NCI-H2081 (cell line): ENCODE data around the gene MAML2.

Experiments used
- DNase-seq, 2 experiments: peaks; one replicate each; lab custom pipeline; 2025; lab: John Stamatoyannopoulos, UW

Gene MAML2

DNA sequence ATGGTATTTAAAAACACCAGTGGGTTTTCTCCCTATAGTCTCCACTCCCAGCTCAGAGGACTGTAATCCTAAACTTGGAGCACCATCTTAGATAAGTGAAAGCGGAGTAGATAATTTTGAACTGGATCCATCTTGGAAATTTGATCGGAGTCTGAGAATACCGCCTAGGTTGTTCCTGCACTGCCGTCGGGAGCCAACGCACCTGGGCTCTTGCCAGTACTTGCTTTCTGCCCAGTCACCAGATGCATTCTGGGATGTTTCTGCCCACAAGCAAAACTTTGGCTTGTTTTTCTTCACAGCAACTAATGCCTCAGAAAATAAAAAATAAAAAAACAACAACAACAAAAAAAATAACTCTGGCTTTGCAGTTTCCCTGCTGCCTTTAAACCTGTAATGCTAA lies 306.1 kb downstream of the MAML2 start:
- DNase-seq, result no peak

DNA sequence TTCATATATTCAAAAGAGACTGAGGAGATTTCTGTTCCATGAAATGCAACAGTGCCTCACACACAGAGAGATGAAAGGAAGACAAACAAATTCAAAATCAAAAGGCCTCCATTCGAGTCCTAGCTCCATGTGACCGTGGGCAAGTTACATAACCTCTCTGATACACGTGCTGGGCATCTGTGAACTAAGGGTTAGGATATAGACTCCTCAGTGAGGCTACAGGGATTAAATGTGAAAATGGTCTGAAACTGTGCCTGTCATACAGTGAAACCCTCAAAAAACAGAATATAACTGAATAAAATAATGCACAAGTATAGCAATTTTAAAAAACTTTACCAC lies 307.3 kb downstream of the MAML2 start:
- no peak for DNase-seq

DNA sequence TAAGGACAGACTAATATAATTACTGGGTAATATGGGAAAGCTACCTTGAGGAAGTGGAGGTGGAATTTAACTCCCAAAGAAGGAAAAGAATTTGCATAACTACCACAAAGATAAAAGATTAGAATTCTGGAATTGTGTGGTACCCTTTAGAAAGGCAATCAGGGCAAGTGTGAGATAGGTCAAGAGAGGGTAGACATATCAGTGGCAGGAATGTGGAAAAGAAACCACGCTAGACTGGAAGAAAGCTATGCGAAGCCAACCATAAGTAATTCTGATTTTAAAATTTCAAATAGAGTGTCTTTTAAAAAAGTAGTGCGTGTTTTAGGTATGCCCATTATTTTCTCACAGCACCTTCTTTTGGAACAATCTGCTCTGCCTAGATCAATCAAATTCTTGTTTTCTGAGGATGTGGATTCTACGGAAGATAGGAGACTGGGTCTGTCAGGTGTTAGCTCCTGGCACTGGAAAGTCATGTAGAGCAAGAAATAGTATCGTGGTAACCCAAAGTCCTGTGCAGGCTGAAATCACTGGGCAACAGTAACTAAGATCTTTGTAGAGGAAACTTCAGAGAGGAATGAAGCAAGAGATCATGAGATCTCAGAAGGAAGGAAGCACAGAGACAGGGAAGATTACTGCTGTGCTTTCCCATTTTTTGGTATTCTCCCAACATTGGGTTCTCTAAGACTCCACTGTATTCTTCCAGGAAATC lies 307.8 kb downstream of the MAML2 start:
- DNase-seq, result no peak

DNA sequence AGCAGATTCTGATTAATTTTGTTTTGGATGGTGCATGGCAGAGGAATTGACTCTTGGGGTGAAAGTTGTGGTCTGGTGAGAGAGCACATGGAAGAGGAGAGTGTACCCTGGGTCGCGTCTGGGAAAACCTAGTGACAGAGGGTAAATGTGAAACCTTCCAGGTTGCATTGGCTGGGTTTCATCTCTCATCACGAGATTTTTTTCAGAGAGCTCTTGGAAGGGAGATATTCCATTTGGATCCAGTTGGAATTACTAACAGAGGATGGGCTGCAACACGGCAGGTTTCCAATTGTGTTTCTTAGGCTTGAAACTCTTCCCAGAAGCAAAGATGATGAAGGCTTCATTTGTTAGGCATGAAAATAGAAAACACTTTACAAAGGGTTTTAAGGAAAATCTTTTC lies 309.4 kb downstream of the MAML2 start:
- no peak for DNase-seq

DNA sequence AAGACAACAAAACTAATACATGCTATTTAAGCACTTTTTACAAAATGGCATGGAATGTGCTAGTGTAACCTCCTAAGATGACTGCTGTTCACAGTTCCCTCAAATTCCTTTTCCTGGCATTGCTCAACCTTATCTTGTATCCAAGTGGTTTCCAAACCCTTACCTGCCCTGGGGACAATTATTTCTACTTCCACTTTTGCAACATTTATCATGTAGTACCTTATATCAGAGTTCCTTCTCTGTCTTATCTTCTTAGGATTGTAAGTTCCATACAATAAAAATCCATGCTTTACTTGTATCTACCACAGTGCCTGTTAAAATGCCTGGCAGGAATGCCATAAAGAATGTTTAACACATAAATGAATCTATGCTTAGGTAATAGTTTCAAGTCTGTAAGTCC lies 309.9 kb downstream of the MAML2 start:
- DNase-seq, result no peak

DNA sequence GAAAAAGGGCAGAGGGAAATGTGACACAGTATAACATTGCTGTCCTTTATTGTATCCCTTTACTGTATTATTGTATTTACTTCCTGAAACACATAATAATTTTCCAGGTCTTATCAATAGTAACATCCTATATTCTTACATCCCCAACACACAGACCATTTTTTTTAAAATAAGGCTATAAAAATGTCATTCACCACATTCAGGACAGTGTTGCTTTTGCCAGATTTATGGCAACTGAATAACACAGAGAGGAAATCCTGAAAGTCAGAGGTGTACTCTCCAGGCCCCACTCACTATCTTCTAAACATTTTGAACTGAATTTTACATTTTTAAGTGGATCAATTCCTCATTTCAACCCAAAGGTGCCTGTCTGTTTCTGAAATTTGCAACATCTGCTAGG lies 314.2 kb downstream of the MAML2 start:
- DNase-seq, result no peak

DNA sequence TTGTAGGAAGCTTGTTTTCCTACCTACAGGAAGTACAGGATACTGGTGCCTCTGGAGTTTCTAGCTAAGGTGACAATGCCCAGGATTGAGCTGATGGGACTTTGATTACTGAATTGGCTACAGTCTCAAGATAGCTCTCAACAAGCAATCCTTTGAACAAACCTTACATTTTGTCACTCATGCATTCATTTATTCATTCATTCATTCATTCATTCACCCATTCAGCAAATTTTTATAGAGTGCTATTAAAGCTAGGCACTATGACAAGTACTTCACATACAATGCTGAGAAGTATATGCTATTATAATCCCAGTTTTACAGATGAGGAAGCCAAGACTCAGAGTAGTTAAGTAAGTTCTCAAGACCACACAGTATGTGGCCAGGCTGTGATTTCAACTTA lies 316.0 kb downstream of the MAML2 start:
- no peak for DNase-seq

DNA sequence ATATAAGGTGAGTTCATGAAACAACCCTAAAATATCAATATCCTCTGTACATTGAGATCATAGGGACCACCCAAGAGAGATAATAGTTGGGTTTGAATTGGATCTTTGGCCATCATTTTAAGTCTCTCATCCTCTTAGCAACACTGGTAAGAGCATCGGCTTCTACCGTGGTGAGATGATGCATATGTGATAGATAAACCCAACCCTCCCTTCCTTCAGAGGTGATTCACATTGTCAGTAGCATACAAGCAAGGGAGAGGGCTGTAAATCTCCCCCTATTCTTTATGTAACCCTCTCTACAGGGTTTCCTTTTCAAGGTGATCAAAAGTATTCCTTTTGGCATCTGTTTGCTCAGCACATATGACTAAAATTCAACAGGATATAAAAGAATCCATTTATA lies 316.7 kb downstream of the MAML2 start:
- DNase-seq, result no peak

DNA sequence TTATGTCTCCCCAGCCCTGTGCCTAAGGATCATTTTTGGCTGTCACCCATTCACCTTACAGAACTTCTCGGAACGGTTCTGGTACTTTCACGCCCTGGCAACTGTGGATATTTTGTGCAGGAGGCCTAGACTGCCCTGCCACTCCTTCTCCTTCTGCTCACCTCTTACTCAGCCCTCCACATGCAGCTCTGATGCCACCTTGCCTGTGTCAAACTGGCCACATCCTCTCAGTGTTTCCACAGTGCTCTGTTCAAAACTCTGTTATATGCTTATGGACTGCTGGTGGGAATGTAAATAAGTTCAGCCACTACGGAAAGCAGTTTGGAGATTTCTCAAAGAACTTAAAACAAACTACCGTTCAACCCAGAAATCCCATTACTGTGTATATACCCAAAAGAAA lies 318.3 kb downstream of the MAML2 start:
- no peak for DNase-seq

DNA sequence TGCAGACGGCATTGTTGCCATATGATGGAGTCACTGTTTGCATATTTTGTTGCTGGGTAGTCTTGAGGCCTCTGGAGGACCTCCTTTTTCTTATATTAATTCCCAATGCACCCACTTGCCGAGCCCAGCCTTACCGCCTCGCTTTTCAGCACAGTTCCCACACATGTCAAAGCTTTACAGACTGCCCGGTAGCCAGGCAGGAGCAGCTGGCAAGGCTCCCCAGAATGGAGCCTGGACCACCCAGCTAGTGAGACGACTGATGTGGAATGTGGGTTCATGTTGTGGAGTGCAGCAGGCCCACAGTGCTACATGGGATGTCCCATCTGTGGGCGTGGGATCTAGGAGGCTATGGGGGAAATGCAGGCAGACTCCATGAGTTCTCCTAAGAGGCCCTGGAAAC lies 319.7 kb downstream of the MAML2 start:
- no peak for DNase-seq

DNA sequence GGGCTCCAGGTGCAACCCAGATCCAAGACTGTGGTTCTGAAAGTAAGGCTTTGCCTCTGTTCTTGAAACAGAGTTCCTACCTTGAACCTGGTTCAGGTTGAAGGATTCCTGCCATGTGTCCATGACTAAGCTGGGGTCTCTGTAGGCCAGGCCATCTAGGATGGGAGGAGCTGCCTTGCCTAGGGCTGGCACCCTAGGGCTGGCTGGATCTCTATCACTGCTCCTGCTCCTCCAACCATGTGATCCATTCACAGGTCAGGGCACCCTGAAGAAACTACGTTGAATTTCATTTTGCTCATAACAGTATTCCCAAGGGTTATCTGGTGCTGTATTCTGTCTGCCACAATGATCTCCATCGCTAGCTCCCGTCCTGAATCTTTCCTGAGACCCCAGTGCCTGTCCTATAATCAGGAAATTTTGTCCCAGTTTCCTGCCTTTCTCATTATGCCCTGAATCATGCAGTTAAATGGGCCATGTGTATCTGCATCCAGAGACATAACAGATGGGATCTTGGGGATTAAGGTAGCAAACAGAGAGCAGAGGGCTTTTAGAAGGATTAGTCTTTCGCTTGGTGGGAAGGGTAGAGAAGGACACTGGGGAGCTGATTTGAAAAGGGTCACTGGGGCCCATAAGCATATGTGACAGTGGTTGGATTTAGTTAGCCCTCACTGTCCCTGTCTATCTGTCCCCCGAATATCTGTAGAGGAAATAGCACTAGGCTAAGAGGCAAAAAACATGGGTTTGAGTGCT lies 320.9 kb downstream of the MAML2 start:
- DNase-seq, result no peak

DNA sequence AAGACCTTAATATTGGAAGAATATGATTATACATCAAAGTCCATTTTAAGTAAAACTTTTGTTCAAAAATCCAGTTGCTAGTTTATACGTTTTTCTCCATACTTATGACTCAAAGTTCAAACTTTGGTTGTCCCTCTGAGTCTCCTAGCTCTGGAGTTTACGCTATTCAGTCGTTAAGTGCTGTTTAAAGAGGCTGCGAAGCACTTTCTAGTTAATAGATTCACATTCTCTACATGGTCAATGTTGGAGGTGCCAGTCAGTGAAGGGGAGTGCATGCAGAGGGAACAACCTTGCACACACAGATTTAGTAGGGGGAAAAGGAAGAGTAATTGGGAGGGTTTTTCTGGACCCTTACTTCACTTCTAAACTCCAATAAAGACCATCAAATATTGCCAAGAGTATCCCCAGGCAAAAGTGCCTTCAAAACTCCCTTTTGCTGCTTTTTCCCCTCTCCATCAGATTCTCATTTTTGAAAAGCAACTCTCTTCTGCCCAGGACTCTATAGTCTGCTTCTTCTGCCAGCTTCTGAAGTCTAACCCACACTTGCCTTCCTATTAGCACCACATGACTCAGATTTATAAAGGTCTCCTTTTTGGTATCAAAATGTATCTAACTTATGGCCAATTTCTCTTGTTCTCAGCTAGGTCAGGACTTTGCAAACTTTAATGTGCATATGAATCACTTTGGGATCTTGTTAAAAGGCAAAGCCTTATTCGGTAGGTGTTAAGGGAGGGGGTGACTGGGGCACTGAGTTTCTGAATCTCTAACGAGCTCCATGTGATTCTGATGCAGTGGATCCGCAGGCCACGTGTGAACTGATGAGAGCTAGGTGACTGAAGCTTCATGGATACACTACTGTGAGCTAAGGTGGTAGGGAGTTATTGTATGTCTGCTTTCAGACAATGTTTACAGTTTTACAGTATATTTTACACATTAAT lies 322.9 kb downstream of the MAML2 start:
- DNase-seq, result no peak

DNA sequence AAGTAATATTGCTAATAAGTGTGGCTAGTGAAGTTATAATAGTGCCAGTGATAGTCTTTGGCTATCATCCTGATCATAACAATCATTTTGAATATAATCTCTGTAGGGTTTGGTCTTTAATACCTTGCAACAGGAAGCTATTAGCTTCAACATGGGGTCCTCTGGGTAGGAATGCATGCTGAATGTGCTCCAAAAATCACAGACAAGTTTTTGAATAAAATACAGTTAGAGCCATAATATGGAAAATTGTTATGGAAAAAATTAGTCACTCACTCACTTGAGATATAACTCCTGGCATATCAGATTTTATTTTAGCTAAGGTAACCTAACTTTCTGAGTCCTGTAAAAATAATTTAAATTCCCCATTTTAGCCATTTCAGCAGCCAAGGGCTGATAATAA lies 323.7 kb downstream of the MAML2 start:
- DNase-seq, result no peak

DNA sequence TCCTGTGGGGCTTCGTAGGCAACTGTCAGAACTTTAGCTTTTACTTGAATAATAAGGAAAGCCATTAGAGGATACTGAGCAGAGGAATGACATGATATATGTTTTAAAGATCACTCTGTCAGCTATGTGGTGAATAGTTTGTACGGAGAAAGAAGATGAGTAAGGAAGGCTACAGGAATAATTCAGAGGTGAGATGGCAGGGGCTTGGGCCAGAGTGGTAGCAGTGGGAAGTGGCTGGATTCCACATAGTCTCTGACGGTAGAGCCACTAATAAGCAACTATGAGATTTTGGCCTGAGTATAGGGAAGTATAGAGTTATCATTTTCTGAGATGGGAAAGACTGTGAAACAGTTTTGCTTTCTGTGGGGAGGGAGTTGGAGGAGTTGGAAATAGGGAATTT lies 325.1 kb downstream of the MAML2 start:
- DNase-seq, result no peak

DNA sequence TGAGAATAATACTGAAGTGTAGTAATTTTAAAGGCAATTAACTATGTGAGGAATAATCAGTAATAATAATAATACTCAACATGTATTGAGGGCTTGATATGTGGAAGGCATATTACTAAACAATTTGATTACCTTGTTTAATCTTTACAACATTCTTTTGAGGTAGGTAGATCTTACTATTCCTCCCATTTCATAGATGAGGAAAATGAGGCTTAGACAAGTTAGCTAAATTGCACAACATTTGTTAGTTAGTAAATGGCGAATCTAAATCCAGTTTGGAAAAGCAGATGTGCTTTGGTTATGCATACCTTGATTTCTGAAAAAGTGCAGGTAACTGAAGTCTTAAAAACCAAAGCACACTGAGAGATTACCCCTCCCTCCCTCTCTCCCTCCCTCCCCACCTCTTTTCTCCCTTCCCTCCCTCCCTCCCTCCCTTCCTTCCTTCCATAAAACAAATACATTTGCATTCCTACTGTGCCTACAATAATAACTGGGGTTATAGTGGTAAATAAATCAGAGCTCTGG lies 326.0 kb downstream of the MAML2 start:
- DNase-seq, result no peak

DNA sequence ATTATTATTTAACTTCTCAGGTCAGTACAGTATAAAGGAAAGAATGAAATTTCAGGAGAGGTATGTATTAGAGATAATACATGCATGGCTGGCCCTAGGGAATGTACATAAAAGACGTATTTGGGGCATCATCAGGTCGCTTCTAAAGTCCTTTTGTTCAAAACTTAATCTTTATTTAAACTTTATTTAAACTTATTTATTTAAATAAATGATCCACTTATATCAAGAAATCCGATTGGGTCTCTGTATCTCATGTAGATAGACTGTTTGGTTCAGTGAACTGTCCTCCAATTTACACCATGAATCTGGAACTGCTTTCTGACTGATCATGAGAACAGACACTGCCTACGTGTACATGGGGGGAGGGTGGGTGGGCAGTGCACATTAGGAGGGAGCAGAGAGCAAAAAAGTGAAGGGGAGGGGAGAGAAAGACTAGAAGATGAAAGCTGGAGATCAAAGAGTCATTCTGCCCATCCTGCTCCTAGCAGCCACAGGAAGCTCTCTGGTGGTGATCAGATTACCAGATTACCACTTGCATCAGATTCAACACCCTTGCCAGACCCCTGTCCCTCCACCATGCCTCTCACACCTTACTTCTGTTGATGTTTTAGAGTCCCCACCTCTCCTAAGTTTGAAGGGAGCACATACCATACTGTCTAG lies 327.0 kb downstream of the MAML2 start:
- DNase-seq, result no peak

DNA sequence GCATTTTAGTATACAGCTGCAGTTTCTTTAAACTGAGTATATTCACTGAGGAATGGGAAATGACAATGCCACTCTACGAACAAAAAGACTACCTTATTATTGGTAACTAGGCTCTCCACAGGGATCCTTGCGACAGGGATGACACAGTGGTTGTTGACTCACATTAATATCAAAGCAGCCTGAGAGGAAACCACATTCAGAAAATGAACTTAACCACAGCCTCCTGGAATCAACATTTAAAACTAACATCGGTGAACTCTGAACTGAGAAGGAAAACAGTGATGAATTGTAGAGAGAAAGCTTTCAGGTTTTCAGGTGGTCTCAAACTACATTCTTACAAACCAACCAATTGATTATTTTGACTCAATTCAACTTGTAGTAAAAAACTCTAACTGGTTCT lies 328.8 kb downstream of the MAML2 start:
- DNase-seq, result peak in 1 of 2 experiments; percentile 20

DNA sequence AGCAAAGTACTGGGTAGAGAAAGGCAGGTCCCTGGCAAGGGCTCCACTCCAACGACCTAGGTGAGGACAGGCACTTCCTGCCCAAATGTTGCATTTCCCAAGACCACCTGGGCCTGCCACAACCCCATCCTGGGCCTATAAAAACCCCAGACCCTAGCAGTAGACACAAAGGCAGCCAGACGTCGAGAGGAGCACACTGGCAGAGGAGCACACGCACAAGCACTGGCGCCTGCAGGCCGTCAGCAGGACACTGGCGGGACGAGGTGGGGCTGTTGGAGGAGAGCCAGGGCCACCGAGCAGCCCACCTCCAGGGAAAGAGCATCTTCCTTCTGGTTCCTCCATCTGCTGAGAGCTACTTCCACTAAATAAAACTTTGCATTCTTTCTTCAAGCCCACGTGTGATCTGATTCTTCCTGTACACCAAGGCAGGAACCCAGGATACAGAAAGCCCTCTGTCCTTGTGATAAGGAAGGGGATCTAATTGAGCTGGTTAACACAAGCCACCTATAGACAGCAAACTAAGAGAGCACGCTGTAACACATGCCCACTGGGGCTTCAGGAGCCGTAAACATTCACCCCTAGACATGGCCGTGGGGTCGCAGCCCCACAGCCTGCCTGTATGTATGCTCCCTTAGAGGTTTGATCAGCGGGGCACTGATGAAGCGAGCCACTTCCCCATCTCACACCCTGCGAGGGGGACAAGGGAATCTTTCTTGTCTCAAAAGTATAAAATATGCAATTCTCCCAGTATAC lies 329.4 kb downstream of the MAML2 start:
- DNase-seq, result peak in 1 of 2 experiments; percentile 5

DNA sequence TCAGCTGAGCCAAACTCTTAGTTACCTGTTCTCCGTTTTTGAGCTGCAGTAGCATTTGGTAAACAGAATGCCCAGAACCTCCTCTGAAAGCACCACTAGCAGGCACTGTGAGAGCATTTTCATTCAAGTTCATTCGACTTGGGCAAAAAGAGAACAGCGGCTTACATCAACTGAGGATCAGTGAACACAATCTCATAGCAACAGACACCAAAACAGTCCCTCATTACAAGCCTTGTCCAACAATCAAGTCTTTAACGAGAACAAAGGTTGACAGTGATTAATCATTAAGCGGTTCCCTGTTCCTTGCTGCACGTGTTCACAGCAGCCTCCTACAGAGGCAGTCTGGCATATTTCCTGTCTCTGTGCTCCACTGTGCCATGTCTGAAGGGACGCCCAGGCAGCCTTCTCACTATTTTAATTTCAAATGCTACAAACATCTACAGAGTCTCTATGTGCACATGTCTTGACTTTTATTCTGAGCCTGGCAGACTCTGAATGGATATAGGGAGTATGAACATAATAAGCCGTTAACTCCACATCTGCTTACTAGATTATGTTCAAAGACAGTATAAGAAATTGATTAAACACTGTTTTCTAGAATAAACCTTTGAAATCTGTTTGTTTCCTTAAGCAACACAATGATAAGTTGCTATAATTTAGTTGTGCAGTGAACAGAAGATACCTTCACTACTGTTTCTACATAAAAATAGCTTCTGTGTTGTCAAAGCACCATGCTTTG lies 330.7 kb downstream of the MAML2 start:
- peak; percentile 57 to 87 for DNase-seq

DNA sequence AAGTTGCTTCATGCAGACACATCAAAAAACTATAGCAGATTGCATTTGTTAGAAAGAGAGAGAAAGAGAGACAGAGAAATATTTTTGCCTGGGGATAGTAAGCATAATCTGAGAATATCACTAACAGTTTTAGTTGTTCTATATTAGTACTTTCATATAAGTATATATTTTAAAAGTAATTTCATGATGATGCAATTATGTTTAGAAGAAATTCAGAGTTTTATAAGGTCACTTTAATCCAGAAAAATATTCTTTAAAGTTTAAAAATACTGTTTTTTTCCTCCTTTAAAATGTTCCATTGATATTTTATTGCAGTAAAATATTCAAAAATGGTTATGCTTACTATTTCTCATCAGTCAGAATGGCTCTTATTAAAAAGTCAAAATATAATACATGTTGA lies 332.3 kb downstream of the MAML2 start:
- DNase-seq, result no peak
